SK-N-SH (cell line): ENCODE data around the gene IPPK. TPM values are rescaled to one million over a fixed set of nuclear protein-coding genes. Genes with fewer than 3 reads are reported as not detected.
A peak's percentile ranks its signal among the peaks of the same experiment; 100 is the strongest.

Experiments used
- CTCF ChIA-PET: fragments of 300-600, 350-600 bp; formaldehyde crosslinking; extraction: SDS; loops from one replicate; lab custom pipeline; 2021; lab: Yijun Ruan, JAX
- POLR2A ChIA-PET: fragments of 350-600 bp; sonication (Branson Sonifier 250); formaldehyde crosslinking; extraction: SDS; loops from one replicate; lab custom pipeline; 2020; ENCODE audit warnings: antibody characterized with exemption, inconsistent platforms; lab: Yijun Ruan, JAX
- DNase-seq: peaks from one replicate; pipeline ENCODE4 v3.0.0; 2012
- H2AFZ ChIP-seq: fragments of 200-600 bp; sonication (generic); 2 replicates; pipeline ENCODE4 v1.8.1; 2016; ENCODE audit warnings: antibody characterized with exemption, mild to moderate bottlenecking, low read depth
- H3F3A ChIP-seq: fragments of 200-600 bp; sonication (generic); replicated peaks from 2 replicates; pipeline ENCODE3; 2016; ENCODE audit warnings: antibody characterized with exemption, mild to moderate bottlenecking; ENCODE audit not compliant: insufficient read depth
- H3K27ac ChIP-seq, 2 experiments: fragments of 200-500 bp in 1 of 2; fragments of 200-600 bp in 1 of 2; sonication (Bioruptor generic) in 1 of 2; sonication (generic), shearing (Covaris generic) in 1 of 2; 2 replicates each; pipeline versions ENCODE4 v1.5.1 to v1.6.1; 2014 to 2016; ENCODE audit warnings: low read depth in 2 of 2, inconsistent platforms in 1 of 2, low read length in 1 of 2, mild to moderate bottlenecking in 1 of 2, mixed read lengths in 1 of 2
- H3K27me3 ChIP-seq: fragments of 200-600 bp; sonication (generic), shearing (Covaris generic); 2 replicates; pipeline ENCODE4 v1.6.1; 2016; ENCODE audit warnings: mixed run types; ENCODE audit not compliant: insufficient read depth
- H3K36me3 ChIP-seq, 2 experiments: fragments of 200-500 bp in 1 of 2; fragments of 200-600 bp in 1 of 2; sonication (Bioruptor generic) in 1 of 2; sonication (generic) in 1 of 2; replicated peaks in 1 of 2; 2 replicates each; pipeline versions ENCODE3 to v1.5.1; 2014 to 2016; ENCODE audit warnings: low read length in 1 of 2, mild to moderate bottlenecking in 1 of 2; ENCODE audit not compliant: insufficient read depth in 2 of 2, control insufficient read depth in 1 of 2
- H3K4me1 ChIP-seq, 2 experiments: fragments of 200-500 bp in 1 of 2; fragments of 200-600 bp in 1 of 2; sonication (Bioruptor generic) in 1 of 2; sonication (generic), shearing (Covaris generic) in 1 of 2; 2 replicates each; pipeline versions ENCODE4 v1.5.1 to v1.6.1; 2014 to 2016; ENCODE audit warnings: low read depth in 1 of 2, low read length in 1 of 2, mixed run types in 1 of 2; ENCODE audit not compliant: insufficient read depth in 2 of 2, control insufficient read depth in 1 of 2
- H3K4me2 ChIP-seq: fragments of 200-600 bp; sonication (generic), shearing (Covaris generic); 2 replicates; pipeline ENCODE4 v1.6.1; 2017; ENCODE audit warnings: mixed run types
- H3K4me3 ChIP-seq, 2 experiments: fragments of 200-500 bp in 1 of 2; fragments of 200-600 bp in 1 of 2; sonication (Bioruptor generic) in 1 of 2; sonication (generic), shearing (Covaris generic) in 1 of 2; 2 replicates each; pipeline versions ENCODE4 v1.5.1 to v1.8.1; 2014 to 2016; ENCODE audit warnings: low read depth in 2 of 2, inconsistent platforms in 1 of 2, low read length in 1 of 2, mild to moderate bottlenecking in 1 of 2, mixed read lengths in 1 of 2, moderate library complexity in 1 of 2
- H3K79me2 ChIP-seq: fragments of 200-600 bp; sonication (generic); 2 replicates; pipeline ENCODE4 v1.8.1; 2017; ENCODE audit warnings: mild to moderate bottlenecking; ENCODE audit not compliant: insufficient read depth
- H3K9ac ChIP-seq: fragments of 200-600 bp; sonication (generic); 2 replicates; pipeline ENCODE4 v1.6.1; 2017; ENCODE audit warnings: mixed run types
- H3K9me2 ChIP-seq: fragments of 200-600 bp; sonication (generic); 2 replicates; pipeline ENCODE4 v1.6.1; 2017; ENCODE audit warnings: mixed run types
- H3K9me3 ChIP-seq: fragments of 200-600 bp; sonication (generic); 2 replicates; pipeline ENCODE4 v1.6.1; 2017; ENCODE audit warnings: mixed run types, mild to moderate bottlenecking, moderate library complexity
- H4K20me1 ChIP-seq: fragments of 200-600 bp; sonication (generic); 2 replicates; pipeline ENCODE4 v1.6.1; 2017; ENCODE audit warnings: mild to moderate bottlenecking, mixed run types; ENCODE audit not compliant: insufficient read depth
- ELF1 ChIP-seq: IDR thresholded peaks from 2 replicates; pipeline ENCODE4 v1.4.0; 2012
- EP300 ChIP-seq, 2 experiments: IDR thresholded peaks; 2 replicates each; pipeline versions ENCODE4 v1.4.0 to v1.6.1; 2012; ENCODE audit warnings: borderline replicate concordance in 1 of 2, low read depth in 1 of 2, low read length in 1 of 2
- FOSL2 ChIP-seq: IDR thresholded peaks from 2 replicates; pipeline ENCODE4 v1.4.0; 2012; ENCODE audit warnings: low read depth, mild to moderate bottlenecking, moderate library complexity, borderline replicate concordance
- JUND ChIP-seq: IDR thresholded peaks from 2 replicates; pipeline ENCODE4 v1.4.0; 2012
- MEF2A ChIP-seq: IDR thresholded peaks from 2 replicates; pipeline ENCODE4 v1.4.0; 2012; ENCODE audit warnings: low read depth, borderline replicate concordance
- NFIC ChIP-seq: IDR thresholded peaks from 2 replicates; pipeline ENCODE4 v1.4.0; 2012; ENCODE audit warnings: borderline replicate concordance
- TAF1 ChIP-seq: IDR thresholded peaks from 2 replicates; pipeline ENCODE4 v1.6.1; 2012; ENCODE audit warnings: low read depth, mild to moderate bottlenecking, low read length, moderate library complexity, borderline replicate concordance
- TCF12 ChIP-seq: IDR thresholded peaks from 2 replicates; pipeline ENCODE4 v1.4.0; 2012
- TEAD4 ChIP-seq: IDR thresholded peaks from 2 replicates; pipeline ENCODE4 v1.4.0; 2012; ENCODE audit warnings: mild to moderate bottlenecking, borderline replicate concordance; ENCODE audit not compliant: insufficient read depth
- WGBS: methylation state at CpG from one replicate; pipeline ENCODE4 v1.1.6; 2017; ENCODE audit warnings: low lambda C conversion rate; 5-methylcytosine and 5-hydroxymethylcytosine counted together
- polyA plus RNA-seq, 3 experiments: library from polyadenylated mRNA; depleted of rRNA; stranded (reverse); fragments of >200 nt; gene quantifications; 2 replicates each; pipeline ENCODE4 v1.2.3, GENCODE V29; 2012
- TF ChIP-seq, protein P1 (sequence below): IDR thresholded peaks from 2 replicates; pipeline ENCODE4; 2012

Gene IPPK
- polyA plus RNA-seq, 1 of the 3 experiments (the other 2 are of a cell fraction), result 16.5 TPM

DNA sequence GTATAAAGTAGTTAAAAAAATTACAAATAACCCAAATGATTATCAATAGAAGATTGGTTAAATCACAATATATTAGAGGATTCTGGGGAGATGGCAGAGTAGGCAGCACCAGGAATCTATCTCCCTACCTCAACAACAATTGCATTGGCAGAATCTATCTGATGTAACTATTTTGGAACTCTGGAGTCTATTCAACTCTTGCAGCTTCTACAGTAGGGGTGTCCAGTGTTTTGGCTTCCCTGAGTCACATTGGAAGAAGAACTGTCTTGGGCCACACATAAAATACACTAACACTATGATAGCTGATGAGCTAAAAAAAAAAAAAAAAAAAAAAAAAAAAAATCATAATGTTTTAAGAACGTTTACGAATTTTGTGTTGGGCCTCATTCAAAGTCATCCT is 104.9 kb downstream of the IPPK start:
- H3K4me2 ChIP-seq, result no peak overlapping the region
- H3K79me2 ChIP-seq, result no peaks in the 10 kb centered on the region
- no peaks in the 10 kb centered on the region for H3K36me3 ChIP-seq
- no peaks in the 10 kb centered on the region for H3F3A ChIP-seq
- H3K9me2 ChIP-seq, result no peaks in the 10 kb centered on the region
- no peak for TF ChIP-seq MEF2A
- no peak overlapping the region for H3K4me3 ChIP-seq
- POLR2A ChIA-PET, result no interaction called here
- H2AFZ ChIP-seq, result no peak overlapping the region
- no peak for DNase-seq
- 84% methylated on average over 2 of the region's 2 CpGs for WGBS
- CTCF ChIA-PET, result no interaction called here
- no peak overlapping the region for H3K27ac ChIP-seq
- H3K4me1 ChIP-seq, result peaks cover 0 to 22% of the 10 kb centered on the region in 2 experiments; a peak in 2 of 4 replicates
- no peaks in the 10 kb centered on the region for H3K27me3 ChIP-seq
- H3K9me3 ChIP-seq, result no peaks in the 10 kb centered on the region
- H4K20me1 ChIP-seq, result no peaks in the 10 kb centered on the region
- no peak overlapping the region for H3K9ac ChIP-seq

DNA sequence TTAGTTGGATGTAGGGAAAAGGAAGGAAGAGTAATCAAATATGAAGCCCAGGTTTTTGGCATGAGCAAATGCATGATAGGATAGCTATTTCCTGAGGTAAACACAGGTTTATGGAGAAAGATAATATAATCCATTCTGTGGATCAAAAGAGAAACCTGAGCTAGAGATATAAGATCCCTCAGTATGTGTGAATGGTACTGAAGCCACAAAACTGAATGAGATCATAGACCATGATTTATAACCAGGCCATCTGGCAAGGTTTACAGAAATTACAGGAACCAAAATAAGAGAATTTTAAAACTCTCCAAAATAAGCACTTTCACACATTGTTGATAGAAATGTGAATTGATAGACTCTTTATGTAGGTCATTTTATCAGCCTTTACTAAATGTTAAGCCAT is 105.4 kb downstream of the IPPK start:
- H3K9ac ChIP-seq, result no peak overlapping the region
- no peak for DNase-seq
- H4K20me1 ChIP-seq, result no peaks in the 10 kb centered on the region
- no peak overlapping the region for H2AFZ ChIP-seq
- H3K4me1 ChIP-seq, result peaks cover 0 to 22% of the 10 kb centered on the region in 2 experiments; a peak in 2 of 4 replicates
- no peaks in the 10 kb centered on the region for H3K27me3 ChIP-seq
- H3K4me2 ChIP-seq, result no peak overlapping the region; the same call in 1 of the 2 replicates
- H3K36me3 ChIP-seq, result no peaks in the 10 kb centered on the region
- ChIA-PET POLR2A (no interaction called here), CTCF (no interaction called here)
- H3K27ac ChIP-seq, result no peak overlapping the region
- peak in 1 of 2 experiments; percentile 32; a peak in 1 of 4 replicates for TF ChIP-seq EP300 (IDR thresholded peaks at IDR 0.05; ENCODE audit: borderline replicate concordance in 1 of 2, low read depth in 1 of 2, low read length in 1 of 2)
- TF ChIP-seq, protein P1, sequence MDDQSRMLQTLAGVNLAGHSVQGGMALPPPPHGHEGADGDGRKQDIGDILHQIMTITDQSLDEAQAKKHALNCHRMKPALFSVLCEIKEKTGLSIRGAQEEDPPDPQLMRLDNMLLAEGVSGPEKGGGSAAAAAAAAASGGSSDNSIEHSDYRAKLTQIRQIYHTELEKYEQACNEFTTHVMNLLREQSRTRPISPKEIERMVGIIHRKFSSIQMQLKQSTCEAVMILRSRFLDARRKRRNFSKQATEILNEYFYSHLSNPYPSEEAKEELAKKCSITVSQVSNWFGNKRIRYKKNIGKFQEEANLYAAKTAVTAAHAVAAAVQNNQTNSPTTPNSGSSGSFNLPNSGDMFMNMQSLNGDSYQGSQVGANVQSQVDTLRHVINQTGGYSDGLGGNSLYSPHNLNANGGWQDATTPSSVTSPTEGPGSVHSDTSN, result peak; percentile 52
- TF ChIP-seq ELF1, result no peak
- 0 out of 2 replicates have a peak, but pooled peaks have one; percentile 13 for TF ChIP-seq TEAD4
- TF ChIP-seq TCF12, result peak; percentile 49
- 0 out of 2 replicates have a peak, but pooled peaks have one; percentile 3 for TF ChIP-seq FOSL2
- no peak for TF ChIP-seq TAF1
- TF ChIP-seq JUND, result peak; percentile 38; the same call in 1 of the 2 replicates
- peak; percentile 24; the same call in 1 of the 2 replicates for TF ChIP-seq NFIC
- no peaks in the 10 kb centered on the region for H3K9me2 ChIP-seq
- H3K9me3 ChIP-seq, result no peaks in the 10 kb centered on the region
- H3K4me3 ChIP-seq, result no peak overlapping the region
- H3F3A ChIP-seq, result no peaks in the 10 kb centered on the region
- H3K79me2 ChIP-seq, result no peaks in the 10 kb centered on the region

Other genes starting within 250 kb of the IPPK start
- 0.03 TPM in 1 of 2 replicates, not detected in the other for gene OMD, start 245.7 kb downstream of the IPPK start, polyA plus RNA-seq (2012; rRNA removed)
- gene ASPN, start 187.6 kb downstream of the IPPK start, polyA plus RNA-seq (2012; rRNA removed), result 0.76 and 1.7 TPM in 2 replicates
- 0.16 and 0.20 TPM in 2 replicates for gene ECM2, start 134.1 kb downstream of the IPPK start, polyA plus RNA-seq (2012; rRNA removed)
- 18.7 and 19.6 TPM in 2 replicates for gene BICD2, start 94.7 kb upstream of the IPPK start, polyA plus RNA-seq (2012; rRNA removed)
- gene ZNF484, start 207.9 kb upstream of the IPPK start, polyA plus RNA-seq (2012; rRNA removed), result 0.79 and 1.1 TPM in 2 replicates